Measurements from ENCODE around the gene ZNF362. TPM values are rescaled to one million over a fixed set of nuclear protein-coding genes. Genes with fewer than 3 reads are reported as not detected.

The ZNF362 gene
- total and polyA plus RNA-seq, 12 donors, result 7.8 to 37.3 (median 23.8) TPM

GRCh38 chr1:33337441-33337840 lies 81.1 kb downstream of the ZNF362 start:
- TF ChIP-seq CTCF (IDR thresholded peaks at IDR 0.05) (no peak), POLR2A (IDR thresholded peaks at IDR 0.05) (no peak)
- peaks cover 80 to 100% of the 10 kb centered on the region in 2 donors for H3K4me1 ChIP-seq (replicated peaks in 1 of 2)
- peak overlapping the region in 1 of 4 donors; percentile 5 for H3K4me3 ChIP-seq
- intact Hi-C loops (cut with DNase I), result no loop called here
- no peaks in the 10 kb centered on the region for H3K9me3 ChIP-seq (replicated peaks in 1 of 3)
- DNase-seq, result peak in 2 of 7 donors; percentile 7 to 43
- H3K36me3 ChIP-seq (replicated peaks in 1 of 2), result peaks cover 0 to 16% of the 10 kb centered on the region in 2 donors
- H3K27ac ChIP-seq, result peak overlapping the region in 4 of 5 donors; percentile 62 to 97 (median 80)
- no peaks in the 10 kb centered on the region for H3K27me3 ChIP-seq
- WGBS, 4 donors, result 77 to 97% (median 90%) methylated on average over 6 of the region's 6 CpGs

DNA sequence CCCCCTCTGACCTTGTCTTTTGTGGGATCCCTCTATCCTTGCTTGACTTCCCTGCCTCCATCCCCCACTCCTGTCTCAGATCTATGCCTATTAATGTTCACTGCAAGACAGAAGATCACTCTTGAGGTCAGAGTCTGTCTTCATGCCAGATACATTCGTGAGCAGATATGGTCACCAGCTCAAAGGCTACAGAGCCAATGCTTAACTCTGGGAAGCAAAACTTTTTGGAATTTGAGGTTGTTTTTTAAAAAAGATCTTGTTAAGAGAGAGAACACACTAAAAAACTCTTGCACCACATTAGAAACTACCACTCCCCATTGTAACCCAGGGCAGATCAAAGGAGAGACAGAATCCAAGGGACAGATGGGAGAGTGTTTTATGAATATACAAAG lies 81.8 kb downstream of the ZNF362 start:
- H3K9me3 ChIP-seq (replicated peaks in 1 of 3), result no peaks in the 10 kb centered on the region

DNA sequence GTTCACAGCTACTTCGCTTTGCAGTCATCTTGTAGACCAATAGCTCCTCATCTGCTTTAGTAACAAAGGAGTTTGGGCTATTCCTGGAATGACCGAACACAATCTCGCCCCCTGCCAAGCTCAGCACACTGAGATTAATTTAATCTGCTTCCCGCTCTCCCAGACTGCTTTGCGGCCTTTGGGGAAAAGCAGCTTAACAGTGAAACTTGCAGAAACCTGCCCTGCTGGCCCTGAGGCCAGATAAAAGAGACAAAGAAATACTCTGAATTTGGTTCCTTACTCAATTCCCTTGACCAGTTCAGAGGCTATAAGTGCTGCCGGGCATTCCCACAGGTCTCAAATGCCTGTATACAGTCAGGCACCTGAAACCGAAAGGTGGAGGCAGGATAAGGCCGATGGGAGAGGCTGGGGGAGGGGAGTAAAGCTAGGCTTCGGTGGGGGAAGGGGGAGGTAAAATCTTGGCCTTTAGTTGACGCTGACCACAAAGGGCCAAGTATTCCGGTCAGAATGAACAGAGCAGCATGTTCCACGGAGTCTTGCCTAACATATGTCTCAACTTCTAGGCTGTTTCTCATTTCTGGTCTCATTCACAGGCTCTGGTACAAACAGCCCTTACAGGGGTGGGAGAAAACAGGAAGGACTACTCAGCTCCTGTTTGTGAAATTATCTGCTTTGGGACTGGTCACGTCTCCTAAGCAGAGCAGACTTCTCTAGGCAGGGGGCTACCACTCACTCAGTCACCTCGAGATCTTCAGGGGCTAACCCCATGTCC lies 82.3 kb downstream of the ZNF362 start:
- WGBS, 4 donors, result 36 to 43% (median 39%) methylated on average over 12 to 14 of the region's 14 CpGs

More for the DNA sequence above, 81.8 kb downstream of the ZNF362 start:
- Histone ChIP-seq H3K4me3 (peak overlapping the region in 1 of 4 donors; percentile 5), H3K27ac (peak overlapping the region; percentile 62 to 97 (median 81)), H3K4me1 (replicated peaks in 1 of 2) (peaks cover 81 to 100% of the 10 kb centered on the region in 2 donors), H3K27me3 (no peaks in the 10 kb centered on the region), H3K36me3 (replicated peaks in 1 of 2) (peaks cover 0 to 18% of the 10 kb centered on the region in 2 donors)
- peak in 3 of 7 donors; percentile 15 to 56 (median 40) for DNase-seq
- 5 to 19% (median 9%) methylated on average over 1 of the region's 1 CpG for WGBS, 4 donors
- no peak for TF ChIP-seq CTCF (IDR thresholded peaks at IDR 0.05)
- TF ChIP-seq POLR2A (IDR thresholded peaks at IDR 0.05), result no peak
- intact Hi-C loops (cut with DNase I), result no loop called here

More for the DNA sequence above, 82.3 kb downstream of the ZNF362 start:
- intact Hi-C loops (cut with DNase I), result no loop called here
- H3K27me3 ChIP-seq, result no peaks in the 10 kb centered on the region
- H3K36me3 ChIP-seq (replicated peaks in 1 of 2), result peaks cover 0 to 14% of the 10 kb centered on the region in 2 donors
- peak overlapping the region; percentile 62 to 97 (median 81) for H3K27ac ChIP-seq
- DNase-seq, result peak in 5 of 7 donors; percentile 50 to 76 (median 62)
- H3K9me3 ChIP-seq (replicated peaks in 1 of 3), result no peaks in the 10 kb centered on the region
- H3K4me1 ChIP-seq (replicated peaks in 1 of 2), result peaks cover 80 to 100% of the 10 kb centered on the region in 2 donors
- H3K4me3 ChIP-seq, result peak overlapping the region in 1 of 4 donors; percentile 2
- TF ChIP-seq POLR2A (IDR thresholded peaks at IDR 0.05), result peak; percentile 14 to 30
- no peak for TF ChIP-seq CTCF (IDR thresholded peaks at IDR 0.05)

Data from adrenal gland (tissue), 12 donors.